Adrenal gland (tissue), 5 donors: ENCODE results near the gene HDAC1.

Source experiments
- POLR2A ChIP-seq, 2 donors: fragments of 450-650 bp; IDR thresholded peaks; one replicate each; pipeline ENCODE4 v1.6.1; 2017; ENCODE audit warnings: antibody characterized with exemption in 2 of 2, mild to moderate bottlenecking in 2 of 2, moderate library complexity in 1 of 2
- TF ChIP-seq, protein P1 (sequence below), 6 experiments: fragments of 450-650 bp in 4 of 6; fragments of 200-600 bp in 2 of 6; sonication (generic) in 1 of 6; IDR thresholded peaks; 1 replicate in 5 of 6; 2 replicates in 1 of 6; pipeline versions ENCODE4 v1.5.1 to v1.8.0; 2016 to 2021; ENCODE audit warnings: antibody characterized with exemption in 6 of 6, mild to moderate bottlenecking in 2 of 6, moderate library complexity in 1 of 6
- donor health status: DM: no; HTN: no; CAD: no.

DNA sequence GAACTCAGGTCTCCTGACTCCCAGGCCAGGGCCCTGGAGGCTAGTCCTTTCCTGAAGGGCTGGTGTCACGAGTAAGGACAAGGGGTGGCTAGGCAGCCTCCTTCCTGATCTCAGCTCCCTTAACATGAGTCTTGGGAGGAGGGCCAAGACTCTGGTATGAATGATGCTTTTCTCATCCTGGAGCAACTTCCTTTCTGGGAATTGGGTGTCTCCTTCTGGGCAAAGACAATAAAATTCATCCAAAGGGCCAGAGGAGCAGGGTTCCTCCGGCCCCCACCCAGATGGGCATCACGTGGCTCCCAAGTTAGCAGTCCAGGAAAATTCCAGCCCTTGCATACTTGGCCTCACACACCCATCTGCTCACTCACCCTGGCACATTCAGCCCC, 45.0 kb upstream of the HDAC1 start, which contains the start of gene FAM167B:
- TF ChIP-seq, protein P1, sequence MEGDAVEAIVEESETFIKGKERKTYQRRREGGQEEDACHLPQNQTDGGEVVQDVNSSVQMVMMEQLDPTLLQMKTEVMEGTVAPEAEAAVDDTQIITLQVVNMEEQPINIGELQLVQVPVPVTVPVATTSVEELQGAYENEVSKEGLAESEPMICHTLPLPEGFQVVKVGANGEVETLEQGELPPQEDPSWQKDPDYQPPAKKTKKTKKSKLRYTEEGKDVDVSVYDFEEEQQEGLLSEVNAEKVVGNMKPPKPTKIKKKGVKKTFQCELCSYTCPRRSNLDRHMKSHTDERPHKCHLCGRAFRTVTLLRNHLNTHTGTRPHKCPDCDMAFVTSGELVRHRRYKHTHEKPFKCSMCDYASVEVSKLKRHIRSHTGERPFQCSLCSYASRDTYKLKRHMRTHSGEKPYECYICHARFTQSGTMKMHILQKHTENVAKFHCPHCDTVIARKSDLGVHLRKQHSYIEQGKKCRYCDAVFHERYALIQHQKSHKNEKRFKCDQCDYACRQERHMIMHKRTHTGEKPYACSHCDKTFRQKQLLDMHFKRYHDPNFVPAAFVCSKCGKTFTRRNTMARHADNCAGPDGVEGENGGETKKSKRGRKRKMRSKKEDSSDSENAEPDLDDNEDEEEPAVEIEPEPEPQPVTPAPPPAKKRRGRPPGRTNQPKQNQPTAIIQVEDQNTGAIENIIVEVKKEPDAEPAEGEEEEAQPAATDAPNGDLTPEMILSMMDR (IDR thresholded peaks at IDR 0.05): no peak
- TF ChIP-seq POLR2A (IDR thresholded peaks at IDR 0.05): no peak
